HFFc6 (cell line): Measurements from ENCODE around the gene LUC7L3. TPM values are rescaled to one million over a fixed set of nuclear protein-coding genes. Genes with fewer than 3 reads are reported as not detected.

Experiments
- DNase-seq: peaks from one replicate; pipeline ENCODE4 v3.0.0-alpha.2; 2018
- H3K27ac Mint-ChIP-seq: 2 replicates; pipeline ENCODE4 v1.8.0; 2020; ENCODE audit warnings: mild to moderate bottlenecking, mixed read lengths
- H3K27me3 Mint-ChIP-seq: 2 replicates; pipeline ENCODE4 v1.8.0; 2021; ENCODE audit warnings: mild to moderate bottlenecking, moderate library complexity, mixed read lengths; ENCODE audit not compliant: insufficient read depth
- H3K36me3 Mint-ChIP-seq: 2 replicates; pipeline ENCODE4 v1.8.0; 2021; ENCODE audit warnings: low read depth, mixed read lengths
- H3K4me1 Mint-ChIP-seq: 2 replicates; pipeline ENCODE4 v1.8.0; 2020; ENCODE audit warnings: low read depth, mixed read lengths
- H3K4me3 Mint-ChIP-seq: 2 replicates; pipeline ENCODE4 v1.8.0; 2020; ENCODE audit warnings: mild to moderate bottlenecking, moderate library complexity, mixed read lengths
- H3K9me3 Mint-ChIP-seq: 2 replicates; pipeline ENCODE4 v1.8.0; 2020; ENCODE audit warnings: mild to moderate bottlenecking, mixed read lengths
- total RNA-seq, 6 experiments: library from RNA; stranded (reverse); fragmentation: NEBNext Ultra II Directional; extraction: Animal tissue kit (Norgen Biotek cat#: 25700); gene quantifications; 2 replicates in 1 of 6; 3 replicates in 5 of 6; pipeline ENCODE4 v1.2.3, GENCODE V29; 2021
- TF ChIP-seq, protein P1 (sequence below): fragments of 200-600 bp; sonication (generic); IDR thresholded peaks from 2 replicates; pipeline ENCODE4 v1.5.0; 2021; ENCODE audit warnings: antibody characterized with exemption, mild to moderate bottlenecking

LUC7L3 gene
- total RNA-seq, 6 experiments from 2014 or later, result 54.0 to 76.3 (median 59.1) TPM

DNA sequence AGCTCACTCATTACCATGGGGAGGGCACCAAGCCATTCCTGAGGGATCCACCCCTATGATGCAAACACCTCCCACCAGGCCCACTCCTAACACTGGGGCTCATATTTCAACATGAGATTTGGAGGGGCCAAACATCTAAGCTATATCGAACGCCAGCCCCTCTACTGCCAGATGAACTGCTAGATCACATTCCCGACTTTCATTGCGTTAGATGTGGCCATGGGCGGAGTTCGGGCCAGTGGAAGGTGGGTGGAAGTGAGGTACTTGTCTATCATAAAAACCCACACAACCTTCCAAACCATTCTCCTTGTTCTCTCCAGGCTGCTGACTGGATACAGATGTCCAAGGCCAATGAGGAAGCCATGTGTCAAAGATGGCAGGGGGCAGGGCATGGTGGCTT lies 75.0 kb downstream of the LUC7L3 start:
- Mint-ChIP-seq H3K27me3 (peaks cover 7% of the 10 kb centered on the region), H3K9me3 (no peaks in the 10 kb centered on the region), H3K4me3 (no peak overlapping the region), H3K36me3 (no peaks in the 10 kb centered on the region), H3K4me1 (peaks cover 7% of the 10 kb centered on the region), H3K27ac (no peak overlapping the region)
- TF ChIP-seq, protein P1, sequence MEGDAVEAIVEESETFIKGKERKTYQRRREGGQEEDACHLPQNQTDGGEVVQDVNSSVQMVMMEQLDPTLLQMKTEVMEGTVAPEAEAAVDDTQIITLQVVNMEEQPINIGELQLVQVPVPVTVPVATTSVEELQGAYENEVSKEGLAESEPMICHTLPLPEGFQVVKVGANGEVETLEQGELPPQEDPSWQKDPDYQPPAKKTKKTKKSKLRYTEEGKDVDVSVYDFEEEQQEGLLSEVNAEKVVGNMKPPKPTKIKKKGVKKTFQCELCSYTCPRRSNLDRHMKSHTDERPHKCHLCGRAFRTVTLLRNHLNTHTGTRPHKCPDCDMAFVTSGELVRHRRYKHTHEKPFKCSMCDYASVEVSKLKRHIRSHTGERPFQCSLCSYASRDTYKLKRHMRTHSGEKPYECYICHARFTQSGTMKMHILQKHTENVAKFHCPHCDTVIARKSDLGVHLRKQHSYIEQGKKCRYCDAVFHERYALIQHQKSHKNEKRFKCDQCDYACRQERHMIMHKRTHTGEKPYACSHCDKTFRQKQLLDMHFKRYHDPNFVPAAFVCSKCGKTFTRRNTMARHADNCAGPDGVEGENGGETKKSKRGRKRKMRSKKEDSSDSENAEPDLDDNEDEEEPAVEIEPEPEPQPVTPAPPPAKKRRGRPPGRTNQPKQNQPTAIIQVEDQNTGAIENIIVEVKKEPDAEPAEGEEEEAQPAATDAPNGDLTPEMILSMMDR, result no peak
- no peak for DNase-seq

DNA sequence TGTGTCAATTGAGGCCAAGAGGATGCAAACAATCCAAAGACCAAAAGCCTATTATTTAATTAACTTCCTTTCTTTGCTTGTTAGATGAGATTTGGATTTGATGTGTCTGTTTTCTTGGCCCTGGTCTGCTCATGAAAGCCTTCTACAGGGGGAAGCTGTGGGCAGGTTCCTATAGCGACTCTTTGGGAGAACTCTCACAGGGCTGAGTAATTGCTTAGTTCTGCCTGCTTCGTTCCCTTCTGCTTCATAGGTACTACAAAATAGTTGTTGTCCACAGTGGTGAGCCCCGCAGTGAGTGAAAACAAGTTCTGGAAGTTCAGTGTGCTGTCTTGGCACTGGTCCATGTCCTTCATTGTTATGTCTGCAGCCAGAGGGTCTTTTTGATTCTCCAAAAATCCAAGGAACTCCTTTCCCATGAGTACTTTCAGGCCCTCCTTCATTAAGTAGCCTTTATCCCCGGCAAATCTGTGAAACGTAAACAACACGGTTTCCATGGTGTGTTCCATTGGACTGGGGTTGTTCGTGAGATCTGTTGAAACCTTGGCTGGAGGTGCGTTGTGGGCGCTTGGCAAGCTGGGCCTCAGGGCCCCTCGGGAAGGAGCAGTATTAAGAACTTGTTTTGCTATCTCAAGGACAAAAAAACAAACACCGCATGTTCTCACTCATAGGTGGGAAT lies 77.9 kb downstream of the LUC7L3 start:
- TF ChIP-seq, protein P1, result no peak
- no peak overlapping the region for H3K27ac Mint-ChIP-seq
- no peaks in the 10 kb centered on the region for H3K4me1 Mint-ChIP-seq

GRCh38 chr17:50798424-50799288 lies 79.3 kb downstream of the LUC7L3 start:
- DNase-seq, result no peak
- peaks cover 16% of the 10 kb centered on the region for H3K27me3 Mint-ChIP-seq
- H3K9me3 Mint-ChIP-seq, result no peaks in the 10 kb centered on the region
- TF ChIP-seq, protein P1, result no peak
- H3K36me3 Mint-ChIP-seq, result no peaks in the 10 kb centered on the region
- H3K27ac Mint-ChIP-seq, result no peak overlapping the region
- no peak overlapping the region for H3K4me3 Mint-ChIP-seq
- no peaks in the 10 kb centered on the region for H3K4me1 Mint-ChIP-seq

More for the DNA sequence above, 77.9 kb downstream of the LUC7L3 start:
- H3K9me3 Mint-ChIP-seq, result no peaks in the 10 kb centered on the region
- H3K36me3 Mint-ChIP-seq, result no peaks in the 10 kb centered on the region
- no peak overlapping the region for H3K4me3 Mint-ChIP-seq
- peaks cover 18% of the 10 kb centered on the region for H3K27me3 Mint-ChIP-seq
- DNase-seq, result no peak

DNA sequence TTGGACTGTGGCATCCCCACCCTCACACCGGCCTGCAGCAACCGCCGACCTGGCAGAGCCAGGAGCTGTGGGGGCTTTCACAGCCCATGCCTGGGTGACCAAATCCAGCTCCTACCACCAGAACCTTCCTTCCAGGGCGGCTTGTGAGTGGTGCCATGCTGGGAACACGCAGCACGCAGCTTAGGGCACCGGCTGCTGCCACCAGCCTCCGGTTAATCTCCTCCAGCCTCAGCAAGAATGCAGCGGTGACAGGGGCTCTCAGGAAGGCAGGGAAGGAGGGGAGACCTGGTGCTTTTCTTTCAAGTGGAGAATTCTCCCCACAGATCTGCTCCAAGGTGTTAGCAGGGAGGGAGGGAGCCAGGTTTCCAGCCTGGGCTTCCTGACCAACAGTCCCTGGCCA lies 80.2 kb downstream of the LUC7L3 start:
- Mint-ChIP-seq H3K27ac (no peak overlapping the region), H3K36me3 (no peaks in the 10 kb centered on the region), H3K4me1 (no peaks in the 10 kb centered on the region), H3K27me3 (peaks cover 16% of the 10 kb centered on the region), H3K9me3 (no peaks in the 10 kb centered on the region), H3K4me3 (no peak overlapping the region)
- TF ChIP-seq, protein P1, result no peak
- DNase-seq, result no peak

GRCh38 chr17:50800196-50800700 lies 80.8 kb downstream of the LUC7L3 start:
- Mint-ChIP-seq H3K4me1 (no peaks in the 10 kb centered on the region), H3K27ac (no peak overlapping the region)

More at GRCh38 chr17:50800196-50800700, 80.8 kb downstream of the LUC7L3 start:
- no peaks in the 10 kb centered on the region for H3K36me3 Mint-ChIP-seq
- no peak overlapping the region for H3K4me3 Mint-ChIP-seq
- H3K27me3 Mint-ChIP-seq, result peaks cover 16% of the 10 kb centered on the region
- TF ChIP-seq, protein P1, result no peak
- H3K9me3 Mint-ChIP-seq, result no peaks in the 10 kb centered on the region
- DNase-seq, result no peak
